Gastroesophageal sphincter (tissue), 3 donors: ENCODE results near the gene PUM1.

Experiments used
- CTCF ChIP-seq, 4 experiments: fragments of 200-600 bp in 2 of 4; fragments of 450-650 bp in 2 of 4; sonication (generic) in 1 of 4; IDR thresholded peaks; one replicate each; pipeline ENCODE4 v1.5.1; 2017 to 2019; ENCODE audit warnings: antibody characterized with exemption in 4 of 4, mild to moderate bottlenecking in 2 of 4, moderate library complexity in 2 of 4
- POLR2A ChIP-seq, 2 donors: fragments of 450-650 bp; IDR thresholded peaks; one replicate each; pipeline ENCODE4 v1.6.1; 2017; ENCODE audit warnings: antibody characterized with exemption in 2 of 2, mild to moderate bottlenecking in 2 of 2, moderate library complexity in 1 of 2

- TF ChIP-seq CTCF (IDR thresholded peaks at IDR 0.05) (no peak), POLR2A (IDR thresholded peaks at IDR 0.05) (no peak)
These were observed 80.5 kb downstream of the PUM1 start for GRCh38 chr1:30984991-30985503.
